22Rv1 (cell line): ENCODE measurements around the gene PAX6.

Experiments
- ZFX ChIP-seq: fragments of 450-650 bp; IDR thresholded peaks from 2 replicates; pipeline ENCODE4 v1.6.1; 2017; ENCODE audit warnings: antibody characterized with exemption, borderline replicate concordance
- TF ChIP-seq, protein P1 (sequence below): fragments of 450-650 bp; IDR thresholded peaks from 2 replicates; pipeline ENCODE4 v1.5.1; 2017; ENCODE audit warnings: mild to moderate bottlenecking

DNA sequence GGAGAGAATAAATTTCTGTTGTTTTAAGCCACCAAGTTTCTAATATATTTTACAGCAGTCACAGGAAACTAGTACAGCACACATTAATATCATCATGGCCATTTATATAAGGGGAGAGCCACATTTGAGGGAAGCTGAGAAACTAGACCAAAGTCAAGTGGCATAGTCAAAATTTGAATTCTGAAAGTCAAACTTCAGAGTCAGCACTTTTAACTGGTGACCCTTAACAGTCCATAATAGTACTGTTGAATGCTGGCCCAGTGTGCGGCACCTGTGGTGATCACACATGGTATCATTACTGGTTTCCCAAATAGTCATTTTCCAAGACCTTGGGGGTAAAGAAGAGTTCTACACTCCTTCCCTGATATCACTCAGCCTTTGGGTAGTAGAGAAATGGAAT is 44.3 kb upstream of the PAX6 start:
- TF ChIP-seq, protein P1, sequence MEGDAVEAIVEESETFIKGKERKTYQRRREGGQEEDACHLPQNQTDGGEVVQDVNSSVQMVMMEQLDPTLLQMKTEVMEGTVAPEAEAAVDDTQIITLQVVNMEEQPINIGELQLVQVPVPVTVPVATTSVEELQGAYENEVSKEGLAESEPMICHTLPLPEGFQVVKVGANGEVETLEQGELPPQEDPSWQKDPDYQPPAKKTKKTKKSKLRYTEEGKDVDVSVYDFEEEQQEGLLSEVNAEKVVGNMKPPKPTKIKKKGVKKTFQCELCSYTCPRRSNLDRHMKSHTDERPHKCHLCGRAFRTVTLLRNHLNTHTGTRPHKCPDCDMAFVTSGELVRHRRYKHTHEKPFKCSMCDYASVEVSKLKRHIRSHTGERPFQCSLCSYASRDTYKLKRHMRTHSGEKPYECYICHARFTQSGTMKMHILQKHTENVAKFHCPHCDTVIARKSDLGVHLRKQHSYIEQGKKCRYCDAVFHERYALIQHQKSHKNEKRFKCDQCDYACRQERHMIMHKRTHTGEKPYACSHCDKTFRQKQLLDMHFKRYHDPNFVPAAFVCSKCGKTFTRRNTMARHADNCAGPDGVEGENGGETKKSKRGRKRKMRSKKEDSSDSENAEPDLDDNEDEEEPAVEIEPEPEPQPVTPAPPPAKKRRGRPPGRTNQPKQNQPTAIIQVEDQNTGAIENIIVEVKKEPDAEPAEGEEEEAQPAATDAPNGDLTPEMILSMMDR: no peak
- no peak for TF ChIP-seq ZFX
